NOMO-1 treated with DMSO at 0.1 percent for 48 hours (cell line): ENCODE measurements around the gene FGFBP2.
"Not testable (repeated sequence)": the region's sequence is repeated elsewhere in the genome, so short reads cannot be mapped to it uniquely, and the experiment has no call there.

Experiments
- DNase-seq: peaks from one replicate; lab custom pipeline; 2025; ENCODE audit not compliant: unreplicated experiment; lab: John Stamatoyannopoulos, UW

Gene FGFBP2

DNA sequence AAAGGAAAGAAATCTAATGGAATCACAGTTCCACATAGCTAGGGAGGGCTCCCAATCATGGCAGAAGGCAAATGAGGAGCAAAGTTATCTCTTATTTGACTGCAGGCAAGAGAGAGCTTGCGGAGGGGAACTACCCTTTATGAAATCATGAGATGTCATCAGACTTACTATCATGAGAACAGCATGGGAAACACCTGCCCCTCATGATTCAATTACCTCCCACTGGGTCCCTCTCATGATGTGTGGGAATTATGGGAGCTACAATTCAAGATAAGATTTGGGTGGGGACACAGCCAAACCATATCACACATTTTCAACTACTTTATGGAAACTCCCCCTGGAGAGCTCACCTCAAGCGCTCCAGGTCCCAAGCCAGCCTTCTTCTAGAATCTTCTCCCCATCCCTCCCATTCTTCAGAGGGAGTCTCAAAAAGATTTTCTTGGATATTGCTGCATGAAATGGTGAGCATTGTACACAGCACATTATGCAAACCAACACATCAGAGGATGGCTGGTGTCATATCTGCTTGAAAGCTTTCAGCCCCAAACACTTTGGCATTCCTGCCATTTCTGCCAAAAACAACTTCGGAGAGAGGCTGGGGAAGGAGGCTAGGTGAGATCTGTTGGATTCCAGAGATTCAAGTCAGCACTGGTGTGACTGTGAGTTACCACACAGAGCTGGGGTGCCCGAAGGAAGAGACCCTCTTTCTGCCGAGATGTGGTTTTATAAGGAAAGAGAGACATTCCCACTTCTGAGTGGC lies 31.3 kb downstream of the FGFBP2 start:
- DNase-seq, result no peak

DNA sequence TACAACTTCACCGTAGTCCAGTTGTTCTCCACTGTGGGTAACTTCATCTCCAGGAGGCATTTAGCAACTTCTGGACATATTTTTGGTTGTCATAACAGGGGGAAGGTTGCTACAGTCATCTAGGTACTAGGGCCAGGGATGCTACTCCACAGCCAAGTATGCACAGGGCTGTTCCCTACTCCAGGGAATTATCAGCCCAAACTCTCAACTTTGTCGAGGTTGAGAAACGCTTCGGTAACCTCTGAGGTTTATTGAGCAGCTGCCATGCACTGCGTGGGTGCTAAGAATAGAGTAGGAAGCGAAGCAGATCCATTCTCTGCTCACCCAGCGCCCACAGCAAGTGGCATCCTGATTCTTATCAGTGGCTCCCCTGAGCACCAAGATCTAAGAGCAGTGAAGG lies 32.7 kb downstream of the FGFBP2 start:
- no peak for DNase-seq

DNA sequence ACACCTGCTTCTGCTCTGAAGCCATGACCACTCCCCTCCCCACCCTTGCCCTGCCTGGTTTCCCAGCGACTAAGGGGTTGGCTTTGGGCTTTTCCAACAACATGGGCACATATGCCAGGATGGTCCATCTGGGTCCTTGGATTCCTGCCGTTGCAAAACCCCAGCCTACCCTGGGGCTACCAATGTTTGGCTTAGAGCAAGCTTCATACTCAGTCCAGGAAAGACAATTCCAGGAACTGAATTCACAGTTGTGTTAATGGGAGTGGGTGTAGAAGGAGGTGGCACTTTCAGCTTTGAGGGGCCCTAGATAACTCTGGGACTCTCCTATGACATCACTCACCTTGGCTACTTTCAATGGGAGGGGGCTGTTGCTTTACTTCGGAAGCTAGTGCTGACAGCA lies 33.4 kb downstream of the FGFBP2 start:
- no peak for DNase-seq

DNA sequence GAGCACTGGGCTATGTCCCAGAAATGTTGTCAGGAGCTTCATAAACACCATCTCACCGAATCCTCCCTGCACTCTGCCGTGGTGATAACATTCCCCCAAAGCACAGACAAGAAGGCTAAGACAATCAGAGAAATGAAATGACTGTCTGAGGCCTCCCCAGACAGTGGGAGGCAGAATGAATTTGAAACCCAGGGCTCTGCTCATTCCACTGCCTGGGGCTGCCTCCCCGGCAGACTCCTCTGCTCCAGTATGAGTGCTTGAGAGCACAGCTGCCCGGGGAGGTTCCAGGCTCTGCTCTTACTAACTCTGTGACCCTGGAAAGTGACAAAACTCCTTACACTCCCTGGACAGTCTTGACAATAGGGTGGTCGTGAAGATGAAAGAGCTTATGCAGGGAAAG lies 34.1 kb downstream of the FGFBP2 start:
- DNase-seq, result no peak

DNA sequence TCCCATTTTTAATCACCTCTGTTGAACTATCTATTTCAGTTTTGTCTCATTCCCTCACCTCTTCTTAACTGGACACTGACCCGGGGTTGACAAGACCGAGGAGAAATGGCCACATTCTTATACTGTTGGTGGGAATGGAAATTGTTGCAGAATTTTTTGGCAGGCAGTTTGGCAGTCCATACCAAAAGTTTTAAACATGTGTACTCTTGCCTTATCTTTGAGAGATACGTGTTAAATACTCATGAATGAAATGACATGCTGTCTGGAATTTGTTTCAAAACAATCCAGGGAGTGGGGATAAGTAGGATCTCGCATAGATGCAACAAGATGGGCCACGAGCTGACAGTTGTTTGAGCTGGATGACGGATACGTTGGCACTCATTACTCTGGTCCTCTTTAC lies 36.5 kb downstream of the FGFBP2 start:
- no peak for DNase-seq

DNA sequence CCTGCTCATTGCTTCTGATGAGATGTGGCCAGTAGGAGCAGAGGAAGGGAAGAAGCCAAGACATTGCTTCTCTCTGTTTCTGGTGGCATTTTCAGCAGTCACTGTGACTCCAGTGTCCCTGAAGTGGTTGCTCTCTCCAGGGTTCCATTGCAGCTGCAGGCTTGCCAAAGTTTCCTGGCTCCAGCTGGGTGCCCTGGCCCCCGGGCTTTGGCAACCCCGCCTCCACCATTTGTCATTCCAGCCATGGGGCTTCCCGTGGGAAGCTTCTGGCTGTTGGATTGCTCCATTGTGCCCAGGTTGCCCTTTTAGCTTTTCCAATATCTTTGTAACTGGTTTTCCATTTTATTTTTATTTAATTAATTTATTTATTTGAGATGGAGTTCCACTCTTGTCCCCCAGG lies 37.1 kb downstream of the FGFBP2 start:
- DNase-seq, result no peak

DNA sequence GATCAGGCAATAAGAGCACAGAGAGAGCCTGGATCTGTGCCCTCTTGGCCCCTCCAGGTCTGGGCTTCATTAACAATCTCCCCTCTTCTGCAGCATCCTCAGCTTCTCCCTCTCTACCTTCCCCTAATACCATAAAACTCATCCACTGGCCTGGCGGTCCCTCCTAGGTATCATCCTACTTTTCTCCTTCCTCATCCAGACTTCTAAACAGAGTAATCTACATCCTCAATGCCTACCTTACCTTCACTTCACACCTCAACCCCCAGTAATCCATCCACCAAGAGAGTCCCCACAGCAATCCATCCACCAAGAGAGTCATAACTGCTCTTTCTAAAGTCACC lies 41.4 kb downstream of the FGFBP2 start:
- DNase-seq, result no peak

DNA sequence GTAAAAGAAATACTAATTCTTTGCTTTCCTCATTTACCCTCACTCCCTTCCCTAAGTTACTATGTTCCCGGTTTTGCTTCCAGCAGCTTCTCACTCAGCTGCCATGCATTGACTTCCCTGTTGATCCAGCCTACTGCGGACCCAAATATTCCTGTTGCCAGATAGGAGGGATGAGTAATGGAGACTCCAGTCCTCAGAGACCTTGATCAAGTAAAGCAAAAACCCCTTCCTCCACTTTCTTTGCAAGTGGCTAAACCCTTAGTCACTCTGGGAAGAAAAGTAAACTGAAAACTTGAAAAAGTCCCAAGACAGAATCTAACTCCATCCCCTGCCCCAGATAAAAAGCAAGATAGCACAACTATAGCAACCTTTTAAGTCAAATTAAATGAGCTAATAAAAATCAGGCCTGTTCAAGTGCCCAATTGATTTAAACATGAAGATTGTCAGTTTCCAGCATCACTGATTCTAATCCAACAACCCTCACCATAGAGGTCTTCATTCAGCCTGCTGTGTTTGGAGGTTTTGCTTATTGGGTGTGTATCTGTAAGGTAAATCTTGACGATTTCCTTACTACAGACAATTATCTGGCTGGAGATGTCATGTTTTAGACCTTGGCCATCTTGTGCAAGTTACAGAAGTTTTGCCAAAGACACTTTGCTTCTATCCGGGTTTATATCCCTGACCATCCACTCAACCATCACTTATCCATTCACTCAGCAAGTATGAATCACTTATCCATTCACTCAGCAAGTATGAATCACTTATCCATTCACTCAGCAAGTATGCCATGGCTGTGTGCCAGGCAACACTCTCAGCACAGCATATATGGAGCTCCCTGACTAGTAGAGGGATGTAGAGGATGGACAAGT lies 42.0 kb downstream of the FGFBP2 start:
- no peak for DNase-seq

DNA sequence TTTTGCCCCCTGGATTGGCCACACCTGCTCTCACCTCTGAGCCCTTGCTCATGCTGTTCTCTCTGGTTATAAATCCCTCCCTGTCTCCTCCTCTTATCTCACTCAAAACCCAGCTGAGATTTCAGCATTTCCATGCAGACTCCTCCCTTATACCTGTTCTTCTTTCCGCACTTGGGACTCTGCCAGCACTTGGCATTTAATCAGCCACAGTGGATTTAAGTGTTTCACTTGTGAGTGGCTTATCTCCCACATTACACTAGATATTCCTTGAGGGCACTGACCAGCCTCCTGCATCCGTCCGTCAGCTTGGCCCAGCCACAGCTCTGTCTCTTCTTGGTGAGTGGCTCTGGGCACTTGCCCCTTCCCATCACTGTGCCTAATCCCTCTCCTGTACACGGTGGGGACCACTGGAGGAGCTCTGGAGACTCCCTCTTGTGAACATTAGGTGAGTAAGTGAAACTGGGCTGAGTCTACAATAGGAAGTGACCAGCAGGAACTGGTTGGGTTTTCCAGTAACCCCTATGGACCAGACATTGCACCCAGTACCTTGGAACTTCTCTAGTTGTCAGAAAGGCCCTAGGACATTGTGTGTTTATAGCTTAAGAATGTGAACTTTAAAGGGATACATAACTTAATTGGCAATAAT lies 44.4 kb downstream of the FGFBP2 start:
- DNase-seq, result no peak

DNA sequence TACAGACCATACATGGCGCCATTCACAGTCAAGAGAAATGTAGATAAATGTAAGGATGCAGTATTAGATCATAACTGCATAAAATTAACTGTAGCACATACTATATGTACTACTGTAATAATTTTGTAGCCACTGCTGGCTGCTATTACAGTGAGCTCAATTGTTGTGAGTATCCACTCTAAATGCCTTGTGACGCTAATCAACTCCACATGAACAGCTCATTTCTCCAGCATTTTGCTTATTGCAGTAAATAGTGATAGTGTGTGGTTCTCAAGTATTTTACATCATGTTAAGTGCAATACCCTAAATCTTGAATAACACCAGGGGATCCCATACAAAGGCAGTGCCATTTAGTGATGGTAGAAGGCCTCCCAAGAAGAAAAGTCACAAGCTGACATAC lies 45.7 kb downstream of the FGFBP2 start:
- DNase-seq, result no peak

DNA sequence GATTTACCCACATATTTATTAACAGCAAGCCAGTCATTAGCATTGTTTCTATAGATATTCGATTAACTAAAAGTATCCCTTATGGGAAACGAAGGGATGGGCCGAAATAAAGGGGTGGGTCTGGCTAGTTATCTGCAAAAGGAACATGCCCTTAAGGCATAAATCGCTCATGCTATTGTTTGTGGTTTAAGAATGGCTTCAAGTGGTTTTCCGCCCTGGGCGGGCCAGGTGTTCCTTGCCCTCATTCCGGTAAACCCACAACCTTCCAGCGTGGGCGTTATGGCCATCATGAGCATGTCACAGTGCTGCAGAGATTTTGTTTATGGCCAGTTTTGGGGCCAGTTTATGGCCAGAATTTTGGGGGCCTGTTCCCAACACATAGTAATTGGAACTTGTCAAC lies 46.6 kb downstream of the FGFBP2 start:
- not testable (repeated sequence) for DNase-seq

DNA sequence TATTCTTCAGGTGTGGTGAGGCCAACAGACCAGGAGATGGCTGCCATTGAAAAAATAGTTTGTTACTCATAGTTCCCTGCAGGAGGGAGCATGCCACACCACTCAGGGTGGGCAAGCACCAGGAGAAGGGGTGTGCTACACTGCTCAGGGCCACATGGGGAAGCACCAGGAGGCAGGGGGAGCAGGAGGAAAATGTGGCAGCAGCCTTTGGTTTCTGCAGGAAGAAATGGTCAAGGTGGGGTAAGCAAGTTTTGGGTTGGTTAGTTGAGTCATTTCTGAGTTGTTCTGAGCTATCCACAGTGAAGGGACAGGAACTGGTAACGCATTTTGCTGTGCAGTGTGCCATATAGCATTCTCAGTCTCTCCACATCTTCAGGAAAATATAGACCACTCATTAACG lies 48.2 kb downstream of the FGFBP2 start:
- DNase-seq, result no peak

DNA sequence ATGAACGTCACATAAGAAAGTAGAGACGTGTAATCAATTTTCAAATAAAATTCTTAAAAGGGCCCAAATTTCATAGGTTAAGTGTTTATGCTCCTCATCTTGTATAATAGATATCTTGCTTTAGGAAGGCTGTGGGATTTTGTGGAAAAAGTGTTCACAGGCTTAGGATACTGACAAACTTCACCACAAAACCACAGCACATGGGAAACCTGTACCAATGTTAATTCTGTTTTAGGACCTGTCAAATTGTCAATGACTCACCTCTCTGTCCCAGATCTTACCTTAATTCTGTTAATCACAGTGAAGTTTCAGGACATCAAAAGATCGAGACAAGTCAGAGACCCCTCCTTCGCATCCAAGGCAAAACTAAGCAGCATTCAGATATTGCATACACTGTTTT lies 48.7 kb downstream of the FGFBP2 start:
- DNase-seq, result no peak

DNA sequence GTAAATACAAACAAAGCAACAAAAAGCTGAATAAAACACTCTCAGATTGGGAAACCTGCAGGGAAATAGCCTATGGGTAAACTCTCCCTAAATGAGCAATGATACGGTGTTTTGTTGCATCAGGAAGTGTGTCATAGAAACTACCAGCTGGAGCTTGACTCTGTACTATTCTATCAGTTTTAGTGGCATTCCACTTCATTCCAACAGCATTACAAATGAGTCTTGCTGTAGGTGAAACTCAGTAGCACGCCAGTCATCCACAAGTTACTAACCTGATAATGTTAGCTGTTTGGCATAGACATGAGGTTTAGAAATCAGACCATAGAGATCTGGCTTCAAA lies 49.4 kb downstream of the FGFBP2 start:
- DNase-seq, result no peak

DNA sequence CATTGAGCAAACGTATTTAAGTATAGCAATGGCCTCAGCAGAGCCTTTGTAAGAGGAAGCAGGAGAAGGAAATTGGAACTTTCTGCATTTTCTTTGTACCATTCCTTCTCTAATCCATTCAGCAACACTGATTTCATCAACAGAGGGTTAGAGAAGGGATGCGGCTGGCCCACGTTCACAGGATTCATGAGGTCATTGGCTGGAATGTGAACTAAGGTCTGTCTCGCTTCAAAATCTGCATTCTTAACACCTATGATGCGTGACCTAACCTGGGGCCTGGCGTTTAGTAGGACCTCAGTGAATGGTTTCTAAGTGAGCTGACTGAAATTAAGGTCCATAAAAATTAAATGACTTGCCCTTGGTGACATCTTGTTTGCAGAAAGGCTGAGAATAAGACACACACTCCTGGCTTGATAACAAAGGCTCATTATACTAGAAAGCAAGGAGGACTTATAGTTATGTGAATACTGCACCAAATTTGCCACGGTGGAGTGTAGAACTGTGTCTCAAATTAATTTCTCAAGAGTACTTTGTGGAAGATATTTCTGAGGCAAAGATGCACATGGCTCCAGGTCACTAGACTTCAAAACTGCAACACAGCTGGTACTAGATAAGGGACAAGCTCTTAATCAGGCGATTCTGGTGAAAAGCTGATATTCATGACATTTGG lies 49.9 kb downstream of the FGFBP2 start:
- no peak for DNase-seq

DNA sequence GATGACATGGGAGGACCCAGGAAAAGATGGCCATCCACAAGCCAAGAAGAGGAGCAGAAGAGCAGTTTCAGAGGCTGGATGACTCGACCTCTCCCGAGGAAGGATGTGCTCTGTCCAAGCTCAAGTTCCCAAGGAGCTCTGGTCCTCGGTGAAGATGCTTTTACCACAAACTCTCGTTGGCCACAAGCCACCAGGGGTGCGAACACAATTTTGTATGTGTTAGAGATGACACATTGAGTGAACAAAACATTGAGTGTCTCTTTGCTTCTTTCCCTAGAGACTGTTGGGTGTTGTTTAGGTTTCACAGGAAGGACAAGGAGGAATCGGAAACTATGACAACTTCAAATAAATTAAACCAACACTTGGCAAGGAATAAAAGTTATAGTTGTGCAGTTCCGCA lies 50.7 kb downstream of the FGFBP2 start:
- DNase-seq, result no peak
